Gastroesophageal sphincter (tissue), 4 donors: ENCODE data around the gene RPTOR. TPM values are rescaled to one million over a fixed set of nuclear protein-coding genes. Genes with fewer than 3 reads are reported as not detected.

Experiments used
- ATAC-seq: fragments of 150-250 bp; one replicate; pipeline ENCODE4 v1.9.1; 2016; ENCODE audit warnings: mild to moderate bottlenecking, moderate library complexity
- H3K27ac ChIP-seq, 4 donors: fragments of 200-600 bp; sonication (generic) in 3 of 4; 1 replicate in 3 of 4; 2 replicates in 1 of 4; pipeline ENCODE4 v1.5.1; 2016 to 2019
- H3K27me3 ChIP-seq: fragments of 200-600 bp; sonication (generic); one replicate; pipeline ENCODE4 v1.5.1; 2019
- H3K36me3 ChIP-seq, 2 donors: fragments of 200-600 bp; sonication (generic); one replicate each; pipeline ENCODE4 v1.5.1; 2019; ENCODE audit warnings: control low read depth in 1 of 2
- H3K4me1 ChIP-seq, 3 donors: fragments of 200-600 bp; sonication (generic); 1 replicate in 2 of 3; 2 replicates in 1 of 3; pipeline ENCODE4 v1.5.1; 2016 to 2019; ENCODE audit warnings: control low read depth in 2 of 3
- H3K4me3 ChIP-seq, 2 donors: fragments of 200-600 bp; sonication (generic); one replicate each; pipeline ENCODE4 v1.5.1; 2019; ENCODE audit warnings: mild to moderate bottlenecking in 1 of 2, moderate library complexity in 1 of 2
- H3K9me3 ChIP-seq, 3 donors: fragments of 200-600 bp; sonication (generic); one replicate each; pipeline ENCODE4 v1.5.1; 2017 to 2019; ENCODE audit warnings: control low read depth in 2 of 3
- CTCF ChIP-seq, 4 experiments: fragments of 200-600 bp in 2 of 4; fragments of 450-650 bp in 2 of 4; sonication (generic) in 1 of 4; IDR thresholded peaks; one replicate each; pipeline ENCODE4 v1.5.1; 2017 to 2019; ENCODE audit warnings: antibody characterized with exemption in 4 of 4, mild to moderate bottlenecking in 2 of 4, moderate library complexity in 2 of 4
- EP300 ChIP-seq: sonication (generic); formaldehyde crosslinking; IDR thresholded peaks from one replicate; pipeline ENCODE4 v1.6.1; 2017; ENCODE audit warnings: antibody characterized with exemption, mild to moderate bottlenecking
- POLR2A ChIP-seq, 2 donors: fragments of 450-650 bp; IDR thresholded peaks; one replicate each; pipeline ENCODE4 v1.6.1; 2017; ENCODE audit warnings: antibody characterized with exemption in 2 of 2, mild to moderate bottlenecking in 2 of 2, moderate library complexity in 1 of 2
- POLR2AphosphoS5 ChIP-seq: sonication (generic); formaldehyde crosslinking; IDR thresholded peaks from one replicate; pipeline ENCODE4 v1.6.1; 2017; ENCODE audit warnings: antibody characterized with exemption
- WGBS, 2 donors: methylation state at CpG; one replicate each; pipeline ENCODE4 v1.1.5; 2018; ENCODE audit warnings: low coverage in 1 of 2; 5-methylcytosine and 5-hydroxymethylcytosine counted together
- total RNA-seq, 4 donors: library from RNA; depleted of rRNA; stranded (reverse); fragments of >200 nt; gene quantifications; one replicate each; pipeline ENCODE4 v1.1.0, GENCODE V29; 2016

The RPTOR gene
- total RNA-seq, 4 donors from 2014 or later = 25.7 to 56.8 (median 39.7) TPM

- Histone ChIP-seq H3K27ac (no peak overlapping the region), H3K4me1 (no peaks in the 10 kb centered on the region), H3K27me3 (no peaks in the 10 kb centered on the region), H3K36me3 (peaks cover 0 to 84% of the 10 kb centered on the region in 2 donors), H3K9me3 (no peaks in the 10 kb centered on the region), H3K4me3 (no peak overlapping the region)
- TF ChIP-seq CTCF (IDR thresholded peaks at IDR 0.05) = no peak
- no peak for TF ChIP-seq POLR2AphosphoS5
- no peak for TF ChIP-seq POLR2A (IDR thresholded peaks at IDR 0.05)
- no peak for TF ChIP-seq EP300
- WGBS, 2 donors = 90 to 100% methylated on average over 1 to 5 of the region's 5 CpGs
- no peak for ATAC-seq
Observed at GRCh38 chr17:80910043-80910442, 365.4 kb downstream of the RPTOR start.

- H3K4me1 ChIP-seq = no peaks in the 10 kb centered on the region
- WGBS, 2 donors = 40 to 100% methylated on average over 1 to 3 of the region's 15 CpGs
- TF ChIP-seq EP300 = no peak
- TF ChIP-seq POLR2A (IDR thresholded peaks at IDR 0.05) = no peak
- TF ChIP-seq CTCF (IDR thresholded peaks at IDR 0.05) = no peak
- no peak for TF ChIP-seq POLR2AphosphoS5
- no peak for ATAC-seq
- H3K9me3 ChIP-seq = no peaks in the 10 kb centered on the region
- no peak overlapping the region for H3K4me3 ChIP-seq
- H3K27me3 ChIP-seq = no peaks in the 10 kb centered on the region
- no peak overlapping the region for H3K27ac ChIP-seq
- peaks cover 0 to 84% of the 10 kb centered on the region in 2 donors for H3K36me3 ChIP-seq
Observed at GRCh38 chr17:80912476-80912875, 367.8 kb downstream of the RPTOR start.

- H3K27me3 ChIP-seq = no peaks in the 10 kb centered on the region
- H3K4me1 ChIP-seq = peaks cover 0 to 8% (median 3%) of the 10 kb centered on the region in 3 donors
- H3K4me3 ChIP-seq = no peak overlapping the region
- H3K27ac ChIP-seq = no peak overlapping the region
- WGBS, 2 donors = 94 to 95% methylated on average over 6 to 8 of the region's 21 CpGs
- H3K36me3 ChIP-seq = peaks cover 0 to 84% of the 10 kb centered on the region in 2 donors
- TF ChIP-seq POLR2AphosphoS5 (no peak), EP300 (no peak)
- ATAC-seq = no peak
- no peaks in the 10 kb centered on the region for H3K9me3 ChIP-seq
Observed at GRCh38 chr17:80913928-80914821, 369.5 kb downstream of the RPTOR start.

GRCh38 chr17:80916246-80916645 lies 371.6 kb downstream of the RPTOR start:
- no peak overlapping the region for H3K27ac ChIP-seq
- no peak for ATAC-seq
- H3K4me3 ChIP-seq = no peak overlapping the region
- peaks cover 0 to 69% of the 10 kb centered on the region in 2 donors for H3K36me3 ChIP-seq
- TF ChIP-seq POLR2AphosphoS5 = no peak
- no peak for TF ChIP-seq EP300
- no peak for TF ChIP-seq CTCF (IDR thresholded peaks at IDR 0.05)
- no peak for TF ChIP-seq POLR2A (IDR thresholded peaks at IDR 0.05)
- no peaks in the 10 kb centered on the region for H3K27me3 ChIP-seq
- peaks cover 0 to 16% (median 4%) of the 10 kb centered on the region in 3 donors for H3K4me1 ChIP-seq
- H3K9me3 ChIP-seq = no peaks in the 10 kb centered on the region
- WGBS, 2 donors = 100% methylated on average over 2 of the region's 8 CpGs; no CpG with 5 or more reads in 1 of the 2 donors

- Histone ChIP-seq H3K27ac (peak overlapping the region in 1 of 4 donors; percentile 67), H3K4me3 (no peak overlapping the region), H3K36me3 (peaks cover 0 to 68% of the 10 kb centered on the region in 2 donors), H3K4me1 (peaks cover 0 to 16% (median 4%) of the 10 kb centered on the region in 3 donors), H3K27me3 (no peaks in the 10 kb centered on the region), H3K9me3 (no peaks in the 10 kb centered on the region)
- no peak for ATAC-seq
- TF ChIP-seq EP300 = no peak
- no peak for TF ChIP-seq CTCF (IDR thresholded peaks at IDR 0.05)
- no peak for TF ChIP-seq POLR2A (IDR thresholded peaks at IDR 0.05)
- TF ChIP-seq POLR2AphosphoS5 = no peak
- 67% methylated on average over 1 of the region's 33 CpGs; no CpG with 5 or more reads in 1 of the 2 donors for WGBS, 2 donors
Observed at GRCh38 chr17:80917716-80918560, 373.3 kb downstream of the RPTOR start.
